HEK293 (cell line): Measurements from ENCODE around the gene MTMR12.

ENCODE experiments used
- CTCF ChIA-PET: fragments of 350-600 bp; formaldehyde crosslinking; extraction: SDS; loops from one replicate; lab custom pipeline; 2021; ENCODE audit warnings: antibody characterized with exemption; lab: Yijun Ruan, JAX
- POLR2A ChIA-PET: fragments of 300-600 bp; formaldehyde crosslinking; extraction: SDS; loops from one replicate; lab custom pipeline; 2020; ENCODE audit warnings: antibody characterized with exemption, inconsistent platforms; lab: Yijun Ruan, JAX
- H3K27ac ChIP-seq: fragments of 200-500 bp; sonication (Bioruptor generic); 2 replicates; pipeline ENCODE4 v1.5.1; 2014; ENCODE audit warnings: low read depth, low read length, control low read depth, inconsistent platforms; ENCODE audit errors: extremely low read depth
- H3K36me3 ChIP-seq, 2 experiments: fragments of 200-500 bp in 1 of 2; sonication (Bioruptor generic) in 1 of 2; 1 replicate in 1 of 2; 2 replicates in 1 of 2; pipeline ENCODE4 v1.5.1; 2014 to 2017; ENCODE audit warnings: inconsistent platforms in 2 of 2, low read length in 2 of 2; ENCODE audit not compliant: control insufficient read depth in 2 of 2, insufficient read depth in 1 of 2
- H3K4me1 ChIP-seq: fragments of 200-500 bp; sonication (Bioruptor generic); 2 replicates; pipeline ENCODE4 v1.5.1; 2014; ENCODE audit warnings: mild to moderate bottlenecking, low read length, inconsistent platforms; ENCODE audit not compliant: control insufficient read depth, insufficient read depth
- H3K4me3 ChIP-seq: 2 replicates; pipeline ENCODE4 v1.5.1; 2011; ENCODE audit warnings: low read depth, mild to moderate bottlenecking, control low read depth, low read length, moderate library complexity
- H3K9me3 ChIP-seq: fragments of 200-500 bp; sonication (Bioruptor generic); 2 replicates; pipeline ENCODE4 v1.5.1; 2014; ENCODE audit warnings: low read depth, low read length, inconsistent platforms; ENCODE audit not compliant: control insufficient read depth, insufficient read depth
- BCL11B ChIP-seq: fragments of 450-650 bp; formaldehyde crosslinking; IDR thresholded peaks from 2 replicates; pipeline ENCODE4 v1.5.1; 2016; ENCODE audit warnings: low read depth, missing biosample characterization, missing genetic modification characterization
- PRDM2 ChIP-seq: fragments of 450-650 bp; formaldehyde crosslinking; IDR thresholded peaks from 2 replicates; pipeline ENCODE4 v1.5.1; 2016; ENCODE audit warnings: missing biosample characterization, missing genetic modification characterization, borderline replicate concordance
- SCRT1 ChIP-seq: fragments of 450-650 bp; formaldehyde crosslinking; IDR thresholded peaks from 2 replicates; pipeline ENCODE4 v1.5.1; 2016; ENCODE audit warnings: missing biosample characterization, missing genetic modification characterization, borderline replicate concordance
- ZNF138 ChIP-seq: fragments of 450-650 bp; formaldehyde crosslinking; IDR thresholded peaks from 2 replicates; pipeline ENCODE4 v1.5.1; 2016; ENCODE audit warnings: missing biosample characterization, missing genetic modification characterization, borderline replicate concordance
- ZNF140 ChIP-seq: fragments of 450-650 bp; formaldehyde crosslinking; IDR thresholded peaks from 2 replicates; pipeline ENCODE4 v1.5.1; 2016; ENCODE audit warnings: missing biosample characterization, missing genetic modification characterization
- ZNF274 ChIP-seq, 2 experiments: fragments of 200-500 bp in 1 of 2; fragments of 450-650 bp in 1 of 2; sonication (Bioruptor generic) in 1 of 2; formaldehyde crosslinking in 1 of 2; IDR thresholded peaks; 2 replicates each; pipeline versions ENCODE4 v1.5.1 to v1.6.1; 2014 to 2016; ENCODE audit warnings: borderline replicate concordance in 1 of 2, inconsistent platforms in 1 of 2, low read length in 1 of 2, missing biosample characterization in 1 of 2, missing genetic modification characterization in 1 of 2
- ZNF302 ChIP-seq: fragments of 450-650 bp; formaldehyde crosslinking; IDR thresholded peaks from 2 replicates; pipeline ENCODE4 v1.5.1; 2016; ENCODE audit warnings: missing biosample characterization, missing genetic modification characterization, low read depth
- ZNF324 ChIP-seq: fragments of 450-650 bp; formaldehyde crosslinking; IDR thresholded peaks from 2 replicates; pipeline ENCODE4 v1.5.1; 2016; ENCODE audit warnings: missing biosample characterization, missing genetic modification characterization
- ZNF341 ChIP-seq: fragments of 450-650 bp; formaldehyde crosslinking; IDR thresholded peaks from 2 replicates; pipeline ENCODE4; 2016; ENCODE audit warnings: low read depth, missing biosample characterization, missing genetic modification characterization
- ZNF416 ChIP-seq: fragments of 450-650 bp; formaldehyde crosslinking; IDR thresholded peaks from 2 replicates; pipeline ENCODE4 v1.5.1; 2016; ENCODE audit warnings: missing biosample characterization, missing genetic modification characterization
- ZNF549 ChIP-seq: fragments of 450-650 bp; IDR thresholded peaks from 2 replicates; pipeline ENCODE4 v1.5.1; 2018; ENCODE audit warnings: missing biosample characterization, missing genetic modification characterization, mild to moderate bottlenecking, inconsistent platforms, moderate library complexity
- ZNF624 ChIP-seq: fragments of 450-650 bp; formaldehyde crosslinking; IDR thresholded peaks from 2 replicates; pipeline ENCODE4 v1.5.1; 2017; ENCODE audit warnings: missing biosample characterization, missing genetic modification characterization
- ZNF660 ChIP-seq: fragments of 450-650 bp; IDR thresholded peaks from 2 replicates; pipeline ENCODE4 v1.5.1; 2018; ENCODE audit warnings: missing biosample characterization, mild to moderate bottlenecking, missing genetic modification characterization
- ZNF843 ChIP-seq: fragments of 450-650 bp; formaldehyde crosslinking; IDR thresholded peaks from 2 replicates; pipeline ENCODE4 v1.5.1; 2016; ENCODE audit warnings: missing biosample characterization, missing genetic modification characterization
- ZSCAN18 ChIP-seq: fragments of 450-650 bp; formaldehyde crosslinking; IDR thresholded peaks from 2 replicates; pipeline ENCODE4 v1.5.1; 2016; ENCODE audit warnings: missing biosample characterization, missing genetic modification characterization
- TF ChIP-seq, protein P1 (sequence below): fragments of 450-650 bp; formaldehyde crosslinking; IDR thresholded peaks from 2 replicates; pipeline ENCODE4 v1.5.1; 2016; ENCODE audit warnings: missing biosample characterization, missing genetic modification characterization, borderline replicate concordance
- TF ChIP-seq, protein P2 (sequence below): fragments of 450-650 bp; formaldehyde crosslinking; IDR thresholded peaks from 2 replicates; pipeline ENCODE4 v1.5.1; 2016; ENCODE audit warnings: missing biosample characterization, missing genetic modification characterization
- TF ChIP-seq, protein P3 (sequence below): fragments of 450-650 bp; formaldehyde crosslinking; IDR thresholded peaks from 2 replicates; pipeline ENCODE4 v1.5.0; 2017; ENCODE audit warnings: missing biosample characterization, missing genetic modification characterization, borderline replicate concordance

MTMR12 gene

GRCh38 chr5:32206509-32207354 lies 106.0 kb downstream of the MTMR12 start (continued):
- TF ChIP-seq PRDM2 (no peak), ZNF660 (tag by site-specific recombination) (no peak), ZNF341 (tag by site-specific recombination) (no peak), ZSCAN18 (tag by site-specific recombination) (no peak), ZNF624 (tag by site-specific recombination) (no peak), ZNF140 (tag by site-specific recombination) (no peak), ZNF324 (tag by site-specific recombination) (no peak), BCL11B (no peak), SCRT1 (tag by site-specific recombination) (no peak), ZNF549 (tag by site-specific recombination) (no peak), ZNF843 (tag by site-specific recombination) (no peak), ZNF416 (tag by site-specific recombination) (no peak)
- TF ChIP-seq, protein P1, sequence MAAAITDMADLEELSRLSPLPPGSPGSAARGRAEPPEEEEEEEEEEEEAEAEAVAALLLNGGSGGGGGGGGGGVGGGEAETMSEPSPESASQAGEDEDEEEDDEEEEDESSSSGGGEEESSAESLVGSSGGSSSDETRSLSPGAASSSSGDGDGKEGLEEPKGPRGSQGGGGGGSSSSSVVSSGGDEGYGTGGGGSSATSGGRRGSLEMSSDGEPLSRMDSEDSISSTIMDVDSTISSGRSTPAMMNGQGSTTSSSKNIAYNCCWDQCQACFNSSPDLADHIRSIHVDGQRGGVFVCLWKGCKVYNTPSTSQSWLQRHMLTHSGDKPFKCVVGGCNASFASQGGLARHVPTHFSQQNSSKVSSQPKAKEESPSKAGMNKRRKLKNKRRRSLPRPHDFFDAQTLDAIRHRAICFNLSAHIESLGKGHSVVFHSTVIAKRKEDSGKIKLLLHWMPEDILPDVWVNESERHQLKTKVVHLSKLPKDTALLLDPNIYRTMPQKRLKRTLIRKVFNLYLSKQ (tag by site-specific recombination) = no peak
- TF ChIP-seq, protein P2, sequence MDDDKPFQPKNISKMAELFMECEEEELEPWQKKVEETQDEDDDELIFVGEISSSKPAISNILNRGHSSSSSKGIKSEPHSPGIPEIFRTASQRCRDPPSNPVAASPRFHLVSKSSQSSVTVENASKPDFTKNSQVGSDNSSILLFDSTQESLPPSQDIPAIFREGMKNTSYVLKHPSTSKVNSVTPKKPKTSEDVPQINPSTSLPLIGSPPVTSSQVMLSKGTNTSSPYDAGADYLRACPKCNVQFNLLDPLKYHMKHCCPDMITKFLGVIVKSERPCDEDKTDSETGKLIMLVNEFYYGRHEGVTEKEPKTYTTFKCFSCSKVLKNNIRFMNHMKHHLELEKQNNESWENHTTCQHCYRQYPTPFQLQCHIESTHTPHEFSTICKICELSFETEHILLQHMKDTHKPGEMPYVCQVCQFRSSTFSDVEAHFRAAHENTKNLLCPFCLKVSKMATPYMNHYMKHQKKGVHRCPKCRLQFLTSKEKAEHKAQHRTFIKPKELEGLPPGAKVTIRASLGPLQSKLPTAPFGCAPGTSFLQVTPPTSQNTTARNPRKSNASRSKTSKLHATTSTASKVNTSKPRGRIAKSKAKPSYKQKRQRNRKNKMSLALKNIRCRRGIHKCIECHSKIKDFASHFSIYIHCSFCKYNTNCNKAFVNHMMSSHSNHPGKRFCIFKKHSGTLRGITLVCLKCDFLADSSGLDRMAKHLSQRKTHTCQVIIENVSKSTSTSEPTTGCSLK = no peak
- TF ChIP-seq, all 188 proteins: peak for 0

DNA sequence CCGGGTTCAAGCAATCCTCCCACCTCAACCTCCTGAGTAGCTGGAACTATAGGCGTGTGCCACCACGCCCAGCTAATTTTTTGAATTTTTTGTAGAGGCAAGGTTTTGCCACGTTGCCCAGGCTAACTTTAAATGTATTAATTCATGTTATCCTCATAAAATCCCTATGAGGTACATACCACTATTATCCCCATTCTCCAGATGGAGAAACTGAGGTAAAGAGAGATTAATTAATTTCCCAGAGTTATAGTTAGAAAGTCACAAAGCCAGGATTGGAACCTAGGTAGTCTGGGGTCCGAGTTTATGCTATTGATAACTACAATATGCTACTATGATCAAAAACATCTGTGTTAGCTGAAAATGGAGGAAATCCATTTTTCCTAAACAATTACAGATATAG lies 106.7 kb downstream of the MTMR12 start:
- ChIA-PET CTCF (interaction anchor here (0.7 to 1.6 kb wide), 2 partner anchors 21 to 26 kb away, joined by 3 to 8 read pairs; no protein-coding TSS in a partner anchor), POLR2A (no interaction called here)
- H3K4me3 ChIP-seq = no peak overlapping the region
- no peaks in the 10 kb centered on the region for H3K9me3 ChIP-seq
- H3K4me1 ChIP-seq = peaks cover 4% of the 10 kb centered on the region; the same call in 1 of the 2 replicates
- H3K36me3 ChIP-seq = no peaks in the 10 kb centered on the region
- H3K27ac ChIP-seq = no peak overlapping the region
- TF ChIP-seq ZNF302 (tag by site-specific recombination) (no peak), SCRT1 (tag by site-specific recombination) (no peak), ZNF138 (tag by site-specific recombination) (no peak), ZNF274 (IDR thresholded peaks at IDR 0.05; ENCODE audit: low read length) (no peak), ZNF274 (tag by site-specific recombination; IDR thresholded peaks at IDR 0.05; ENCODE audit: borderline replicate concordance) (no peak)
- TF ChIP-seq, protein P3, sequence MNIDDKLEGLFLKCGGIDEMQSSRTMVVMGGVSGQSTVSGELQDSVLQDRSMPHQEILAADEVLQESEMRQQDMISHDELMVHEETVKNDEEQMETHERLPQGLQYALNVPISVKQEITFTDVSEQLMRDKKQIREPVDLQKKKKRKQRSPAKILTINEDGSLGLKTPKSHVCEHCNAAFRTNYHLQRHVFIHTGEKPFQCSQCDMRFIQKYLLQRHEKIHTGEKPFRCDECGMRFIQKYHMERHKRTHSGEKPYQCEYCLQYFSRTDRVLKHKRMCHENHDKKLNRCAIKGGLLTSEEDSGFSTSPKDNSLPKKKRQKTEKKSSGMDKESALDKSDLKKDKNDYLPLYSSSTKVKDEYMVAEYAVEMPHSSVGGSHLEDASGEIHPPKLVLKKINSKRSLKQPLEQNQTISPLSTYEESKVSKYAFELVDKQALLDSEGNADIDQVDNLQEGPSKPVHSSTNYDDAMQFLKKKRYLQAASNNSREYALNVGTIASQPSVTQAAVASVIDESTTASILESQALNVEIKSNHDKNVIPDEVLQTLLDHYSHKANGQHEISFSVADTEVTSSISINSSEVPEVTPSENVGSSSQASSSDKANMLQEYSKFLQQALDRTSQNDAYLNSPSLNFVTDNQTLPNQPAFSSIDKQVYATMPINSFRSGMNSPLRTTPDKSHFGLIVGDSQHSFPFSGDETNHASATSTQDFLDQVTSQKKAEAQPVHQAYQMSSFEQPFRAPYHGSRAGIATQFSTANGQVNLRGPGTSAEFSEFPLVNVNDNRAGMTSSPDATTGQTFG (tag by site-specific recombination) = no peak
- TF ChIP-seq, protein P2 = no peak
